BE2C (cell line): ENCODE measurements around the gene CASZ1.

Experiments used
- DNase-seq: peaks from one replicate; pipeline ENCODE4 v3.0.0-alpha.2; 2020
- H3K27me3 ChIP-seq: fragments of 250-450 bp; sonication (Bioruptor Pico); 2 replicates; pipeline ENCODE4 v1.5.1; 2020; ENCODE audit warnings: mild to moderate bottlenecking
- H3K36me3 ChIP-seq: fragments of 250-450 bp; sonication (Bioruptor Pico); 2 replicates; pipeline ENCODE4 v1.5.1; 2020; ENCODE audit warnings: mild to moderate bottlenecking
- H3K4me1 ChIP-seq: fragments of 250-450 bp; sonication (Bioruptor Pico); 2 replicates; pipeline ENCODE4 v1.5.1; 2020
- H3K4me3 ChIP-seq: 2 replicates; pipeline ENCODE4 v1.5.1; 2011; ENCODE audit warnings: low read depth, low read length
- H3K9me3 ChIP-seq: fragments of 250-450 bp; sonication (Bioruptor Pico); 2 replicates; pipeline ENCODE4 v1.5.1; 2020
- TF ChIP-seq, protein P1 (sequence below): IDR thresholded peaks from 2 replicates; pipeline ENCODE4 v1.5.1; 2012; ENCODE audit warnings: mild to moderate bottlenecking, low read depth, low read length

Gene CASZ1

DNA sequence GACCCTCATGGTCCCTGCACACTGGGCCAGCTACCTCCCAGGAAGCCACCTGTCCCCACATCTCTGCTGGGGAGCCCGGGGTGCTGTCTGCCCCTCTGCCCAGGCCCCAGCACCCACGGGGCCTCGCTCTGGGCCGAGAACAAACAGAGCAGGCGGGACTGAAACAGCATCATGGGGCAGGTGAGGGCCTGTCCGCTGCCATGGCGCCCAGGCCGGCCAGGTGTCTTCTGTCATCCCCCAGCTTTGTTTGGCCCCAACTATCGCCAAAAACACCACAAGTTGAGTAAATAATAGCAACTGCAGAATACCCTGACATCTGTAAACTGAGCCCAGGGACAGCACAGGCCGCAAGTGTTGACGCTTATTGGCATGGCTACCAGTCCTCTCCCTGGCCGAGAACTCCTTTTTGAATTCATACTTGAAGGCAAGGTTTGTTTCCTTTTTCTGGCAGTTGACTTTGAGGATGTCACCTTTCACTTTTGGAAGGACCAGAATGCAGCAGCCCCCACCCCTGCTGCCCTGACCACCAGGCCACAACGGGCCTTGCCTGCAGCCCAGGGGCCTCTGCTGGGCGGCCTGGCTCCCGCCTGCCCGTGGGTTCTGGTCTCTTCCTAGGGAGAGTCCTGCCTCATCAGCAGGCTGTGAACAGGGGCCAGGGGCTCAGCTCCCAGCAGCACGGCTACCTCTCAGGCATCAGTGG, 152.7 kb downstream of the CASZ1 start:
- peaks cover 19% of the 10 kb centered on the region for H3K4me1 ChIP-seq
- H3K4me3 ChIP-seq: no peak overlapping the region
- DNase-seq: no peak
- no peaks in the 10 kb centered on the region for H3K9me3 ChIP-seq
- H3K27me3 ChIP-seq: no peaks in the 10 kb centered on the region
- H3K36me3 ChIP-seq: peaks cover 11% of the 10 kb centered on the region; the same call in 1 of the 2 replicates
- TF ChIP-seq, protein P1, sequence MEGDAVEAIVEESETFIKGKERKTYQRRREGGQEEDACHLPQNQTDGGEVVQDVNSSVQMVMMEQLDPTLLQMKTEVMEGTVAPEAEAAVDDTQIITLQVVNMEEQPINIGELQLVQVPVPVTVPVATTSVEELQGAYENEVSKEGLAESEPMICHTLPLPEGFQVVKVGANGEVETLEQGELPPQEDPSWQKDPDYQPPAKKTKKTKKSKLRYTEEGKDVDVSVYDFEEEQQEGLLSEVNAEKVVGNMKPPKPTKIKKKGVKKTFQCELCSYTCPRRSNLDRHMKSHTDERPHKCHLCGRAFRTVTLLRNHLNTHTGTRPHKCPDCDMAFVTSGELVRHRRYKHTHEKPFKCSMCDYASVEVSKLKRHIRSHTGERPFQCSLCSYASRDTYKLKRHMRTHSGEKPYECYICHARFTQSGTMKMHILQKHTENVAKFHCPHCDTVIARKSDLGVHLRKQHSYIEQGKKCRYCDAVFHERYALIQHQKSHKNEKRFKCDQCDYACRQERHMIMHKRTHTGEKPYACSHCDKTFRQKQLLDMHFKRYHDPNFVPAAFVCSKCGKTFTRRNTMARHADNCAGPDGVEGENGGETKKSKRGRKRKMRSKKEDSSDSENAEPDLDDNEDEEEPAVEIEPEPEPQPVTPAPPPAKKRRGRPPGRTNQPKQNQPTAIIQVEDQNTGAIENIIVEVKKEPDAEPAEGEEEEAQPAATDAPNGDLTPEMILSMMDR: no peak

DNA sequence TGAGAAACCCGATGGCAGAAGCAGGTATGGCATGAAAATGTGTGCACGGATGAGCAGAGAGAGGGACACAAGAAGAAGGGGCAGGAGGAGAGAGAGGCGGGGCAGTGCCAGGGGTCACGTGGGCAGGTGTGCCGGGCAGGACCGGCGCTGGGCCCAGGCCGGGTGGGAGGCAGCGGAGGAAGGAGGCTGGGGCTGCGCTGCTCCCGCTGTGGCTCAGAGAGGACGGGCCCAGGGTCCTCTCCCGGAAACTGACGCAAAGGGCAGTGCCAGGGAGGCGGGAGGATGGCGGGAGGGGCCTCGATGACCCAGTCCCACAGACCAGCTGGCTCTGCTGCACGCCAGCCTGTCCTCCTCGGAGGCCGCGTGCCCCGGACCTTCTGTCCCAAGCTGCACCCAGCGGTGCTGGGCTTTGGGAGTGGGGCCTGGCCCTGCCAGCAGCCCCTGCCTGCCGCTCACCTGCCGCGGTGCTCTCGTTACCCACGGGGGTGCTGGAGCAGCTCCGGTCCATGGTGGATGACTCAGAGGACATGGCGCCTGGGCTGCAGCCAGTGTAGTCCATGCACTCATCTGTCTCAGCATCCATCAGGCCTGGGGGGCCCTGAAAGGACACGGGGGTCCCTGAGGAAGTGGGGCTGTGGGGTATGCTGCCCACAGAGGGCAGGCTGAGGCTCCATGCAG, 153.9 kb downstream of the CASZ1 start:
- Histone ChIP-seq H3K36me3 (peaks cover 11% of the 10 kb centered on the region; the same call in 1 of the 2 replicates), H3K27me3 (no peaks in the 10 kb centered on the region), H3K9me3 (no peaks in the 10 kb centered on the region), H3K4me1 (peaks cover 19% of the 10 kb centered on the region), H3K4me3 (no peak overlapping the region)
- no peak for DNase-seq
- TF ChIP-seq, protein P1: no peak

DNA sequence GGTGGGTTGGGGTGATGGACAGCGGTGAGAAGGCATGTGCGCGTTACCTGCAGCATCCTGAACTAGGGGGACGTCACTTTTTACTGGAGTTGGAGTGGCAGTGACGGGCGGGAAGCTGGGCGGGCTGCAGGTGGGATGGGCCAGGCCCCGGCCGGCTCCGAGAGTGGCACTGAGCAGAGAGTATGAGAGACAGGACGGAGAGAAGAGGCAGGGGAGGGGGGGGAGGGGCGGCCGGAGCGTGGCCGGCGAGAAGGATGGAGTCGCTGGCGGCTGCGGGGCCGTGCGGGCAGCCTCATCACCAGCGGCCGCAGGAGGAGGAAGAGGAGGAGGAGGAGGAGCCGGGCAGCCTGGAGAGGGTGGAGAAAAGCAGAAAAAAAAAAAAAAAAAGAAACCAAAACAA, 154.5 kb downstream of the CASZ1 start:
- TF ChIP-seq, protein P1: no peak
- no peak for DNase-seq
- Histone ChIP-seq H3K4me1 (peaks cover 19% of the 10 kb centered on the region), H3K27me3 (no peaks in the 10 kb centered on the region), H3K9me3 (no peaks in the 10 kb centered on the region), H3K4me3 (no peak overlapping the region), H3K36me3 (peaks cover 11% of the 10 kb centered on the region; the same call in 1 of the 2 replicates)

DNA sequence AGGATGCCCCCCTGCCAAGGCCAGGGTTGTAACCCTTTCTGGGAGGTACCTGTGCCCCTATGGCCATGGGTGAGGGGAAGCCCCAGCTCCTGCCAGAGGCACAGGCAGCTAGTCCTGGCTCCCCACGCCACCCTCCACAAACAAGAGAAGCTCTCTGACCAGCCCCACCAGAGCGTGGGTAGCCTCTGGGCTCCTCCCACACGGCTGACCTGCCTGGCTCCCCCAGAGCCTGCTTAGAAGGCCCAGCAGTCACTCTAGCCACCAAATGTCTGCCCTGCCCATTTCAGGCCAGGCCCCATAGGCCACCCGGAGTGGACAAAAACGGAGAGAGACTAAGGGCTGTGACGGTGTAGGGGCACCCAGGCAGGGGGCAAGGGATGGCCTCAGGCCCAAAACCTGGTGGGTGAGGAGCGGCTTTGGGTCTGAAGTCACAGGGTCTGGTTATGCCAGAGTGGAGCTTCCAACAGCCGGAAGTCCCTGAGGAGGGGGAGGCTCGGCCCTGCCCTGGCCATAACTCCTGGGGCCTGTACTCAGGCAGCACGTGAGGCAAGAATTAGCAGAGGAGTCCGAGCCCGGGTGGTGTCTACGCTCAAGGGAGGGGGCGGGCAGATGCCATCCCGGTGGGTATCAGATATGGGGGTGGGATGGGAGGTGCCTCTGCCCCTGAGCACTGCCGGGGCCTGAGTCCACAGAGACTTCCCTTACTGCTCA, 155.4 kb downstream of the CASZ1 start:
- no peaks in the 10 kb centered on the region for H3K27me3 ChIP-seq
- peaks cover 19% of the 10 kb centered on the region for H3K4me1 ChIP-seq
- no peak for DNase-seq
- no peak overlapping the region for H3K4me3 ChIP-seq
- TF ChIP-seq, protein P1: no peak
- no peaks in the 10 kb centered on the region for H3K9me3 ChIP-seq
- peaks cover 11% of the 10 kb centered on the region; the same call in 1 of the 2 replicates for H3K36me3 ChIP-seq

GRCh38 chr1:10639775-10640578, 156.5 kb downstream of the CASZ1 start:
- peaks cover 11% of the 10 kb centered on the region; the same call in 1 of the 2 replicates for H3K36me3 ChIP-seq
- H3K9me3 ChIP-seq: no peaks in the 10 kb centered on the region
- peak; percentile 72 for DNase-seq
- H3K4me1 ChIP-seq: peaks cover 26% of the 10 kb centered on the region
- H3K4me3 ChIP-seq: no peak overlapping the region
- TF ChIP-seq, protein P1: no peak
- no peaks in the 10 kb centered on the region for H3K27me3 ChIP-seq
